Measurements from ENCODE around the gene EPS15. TPM values are rescaled to one million over a fixed set of nuclear protein-coding genes. Genes with fewer than 3 reads are reported as not detected.

The EPS15 gene
- total and polyA plus RNA-seq, 9 of the 15 experiments (the other 6 are each of a cell fraction or from before 2014, with no cell fraction given) = 23.1 to 69.0 (median 41.7) TPM

- TF ChIP-seq ZNF695 (CRISPR knock-in tag; IDR thresholded peaks at IDR 0.05) (no peak), HDAC8 (tag; IDR thresholded peaks at IDR 0.05) (no peak), HOMEZ (CRISPR knock-in tag; IDR thresholded peaks at IDR 0.05) (no peak), KDM2B (CRISPR knock-in tag; IDR thresholded peaks at IDR 0.05) (no peak), RNF2 (IDR thresholded peaks at IDR 0.05) (peak; percentile 48; the same call in 1 of the 2 replicates), EP300 (IDR thresholded peaks at IDR 0.05; ENCODE audit: low read length) (peak; percentile 33; the same call in 1 of the 2 replicates), HMBOX1 (IDR thresholded peaks at IDR 0.05) (peak; percentile 85), ETV6 (IDR thresholded peaks at IDR 0.05; ENCODE audit: borderline replicate concordance in 1 of 2, low read depth in 2 of 2, low read length in 1 of 2) (peak in 1 of 2 experiments; percentile 91; a peak in 3 of 4 replicates), ETV6 (CRISPR knock-in tag; IDR thresholded peaks at IDR 0.05; ENCODE audit: borderline replicate concordance) (no peak), SOX6 (IDR thresholded peaks at IDR 0.05) (peak; percentile 64; the same call in 1 of the 2 replicates), ZNF175 (CRISPR knock-in tag; IDR thresholded peaks at IDR 0.05; ENCODE audit: low read depth) (peak; percentile 58), ARID4B (CRISPR knock-in tag; IDR thresholded peaks at IDR 0.05) (no peak), ZBTB9 (CRISPR knock-in tag; IDR thresholded peaks at IDR 0.05) (no peak), ZNF584 (CRISPR knock-in tag; IDR thresholded peaks at IDR 0.05; ENCODE audit: low read depth) (peak; percentile 76), NCOA4 (IDR thresholded peaks at IDR 0.05; ENCODE audit: partially characterized antibody) (no peak), KDM5B (IDR thresholded peaks at IDR 0.05; ENCODE audit: insufficient replicate concordance, low read depth, low read length) (no peak), RBM25 (IDR thresholded peaks at IDR 0.05; ENCODE audit: low read depth, low read length, severe bottlenecking) (peak; percentile 98), JUN (IDR thresholded peaks at IDR 0.05; ENCODE audit: borderline replicate concordance, low read depth, low read length) (no peak), JUN (CRISPR knock-in tag; IDR thresholded peaks at IDR 0.05; ENCODE audit: borderline replicate concordance) (no peak), ZNF79 (CRISPR knock-in tag; IDR thresholded peaks at IDR 0.05; ENCODE audit: low read depth) (no peak)
Observed at GRCh38 chr1:51433269-51433971, 85.6 kb downstream of the EPS15 start (continued).

Measured in K562 (cell line).